ENCODE results near the gene CXCL17.

- TF ChIP-seq, protein P1, sequence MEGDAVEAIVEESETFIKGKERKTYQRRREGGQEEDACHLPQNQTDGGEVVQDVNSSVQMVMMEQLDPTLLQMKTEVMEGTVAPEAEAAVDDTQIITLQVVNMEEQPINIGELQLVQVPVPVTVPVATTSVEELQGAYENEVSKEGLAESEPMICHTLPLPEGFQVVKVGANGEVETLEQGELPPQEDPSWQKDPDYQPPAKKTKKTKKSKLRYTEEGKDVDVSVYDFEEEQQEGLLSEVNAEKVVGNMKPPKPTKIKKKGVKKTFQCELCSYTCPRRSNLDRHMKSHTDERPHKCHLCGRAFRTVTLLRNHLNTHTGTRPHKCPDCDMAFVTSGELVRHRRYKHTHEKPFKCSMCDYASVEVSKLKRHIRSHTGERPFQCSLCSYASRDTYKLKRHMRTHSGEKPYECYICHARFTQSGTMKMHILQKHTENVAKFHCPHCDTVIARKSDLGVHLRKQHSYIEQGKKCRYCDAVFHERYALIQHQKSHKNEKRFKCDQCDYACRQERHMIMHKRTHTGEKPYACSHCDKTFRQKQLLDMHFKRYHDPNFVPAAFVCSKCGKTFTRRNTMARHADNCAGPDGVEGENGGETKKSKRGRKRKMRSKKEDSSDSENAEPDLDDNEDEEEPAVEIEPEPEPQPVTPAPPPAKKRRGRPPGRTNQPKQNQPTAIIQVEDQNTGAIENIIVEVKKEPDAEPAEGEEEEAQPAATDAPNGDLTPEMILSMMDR (IDR thresholded peaks at IDR 0.05): no peak
- TF ChIP-seq EZH2 (IDR thresholded peaks at IDR 0.05; ENCODE audit: borderline replicate concordance, insufficient read depth, low read depth, low read length, poor library complexity, severe bottlenecking): no peak
Measured at GRCh38 chr19:42479736-42480135, 37.0 kb upstream of the CXCL17 start.
